Stimulated activated effector memory CD8-positive, alpha-beta T cell treated with anti-CD3 and anti-CD28 coated beads, Interleukin-12 subunit alpha, Interleukin-12 subunit beta, amount 100 ng/mL, for 72 hours (primary cell): ENCODE data around the gene MLXIPL.
A peak's percentile ranks its signal among the peaks of the same experiment; 100 is the strongest.
"Not testable (repeated sequence)": the region's sequence is repeated elsewhere in the genome, so short reads cannot be mapped to it uniquely, and the experiment has no call there.

Source experiments
- ATAC-seq: fragments of 150-1000 bp; cut with Tn5 transposase; 2 replicates; pipeline ENCODE4 v1.10.0; 2021
- DNase-seq, 2 donors: peaks; one replicate each; pipeline ENCODE4 v3.0.0; 2021 to 2022; ENCODE audit warnings: low spot score in 2 of 2
- H3K27ac Mint-ChIP-seq: one replicate; pipeline ENCODE4 v1.8.0; 2022; ENCODE audit warnings: mild to moderate bottlenecking, mixed read lengths
- H3K36me3 Mint-ChIP-seq: one replicate; pipeline ENCODE4 v1.8.0; 2022; ENCODE audit warnings: mild to moderate bottlenecking, mixed read lengths
- H3K4me1 Mint-ChIP-seq: one replicate; pipeline ENCODE4 v1.8.0; 2022; ENCODE audit warnings: mixed read lengths
- H3K4me3 Mint-ChIP-seq: one replicate; pipeline ENCODE4 v1.8.0; 2022; ENCODE audit warnings: mild to moderate bottlenecking, mixed read lengths
- H3K9me3 Mint-ChIP-seq: one replicate; pipeline ENCODE4 v1.8.0; 2022; ENCODE audit warnings: mixed read lengths

MLXIPL gene, protein sequence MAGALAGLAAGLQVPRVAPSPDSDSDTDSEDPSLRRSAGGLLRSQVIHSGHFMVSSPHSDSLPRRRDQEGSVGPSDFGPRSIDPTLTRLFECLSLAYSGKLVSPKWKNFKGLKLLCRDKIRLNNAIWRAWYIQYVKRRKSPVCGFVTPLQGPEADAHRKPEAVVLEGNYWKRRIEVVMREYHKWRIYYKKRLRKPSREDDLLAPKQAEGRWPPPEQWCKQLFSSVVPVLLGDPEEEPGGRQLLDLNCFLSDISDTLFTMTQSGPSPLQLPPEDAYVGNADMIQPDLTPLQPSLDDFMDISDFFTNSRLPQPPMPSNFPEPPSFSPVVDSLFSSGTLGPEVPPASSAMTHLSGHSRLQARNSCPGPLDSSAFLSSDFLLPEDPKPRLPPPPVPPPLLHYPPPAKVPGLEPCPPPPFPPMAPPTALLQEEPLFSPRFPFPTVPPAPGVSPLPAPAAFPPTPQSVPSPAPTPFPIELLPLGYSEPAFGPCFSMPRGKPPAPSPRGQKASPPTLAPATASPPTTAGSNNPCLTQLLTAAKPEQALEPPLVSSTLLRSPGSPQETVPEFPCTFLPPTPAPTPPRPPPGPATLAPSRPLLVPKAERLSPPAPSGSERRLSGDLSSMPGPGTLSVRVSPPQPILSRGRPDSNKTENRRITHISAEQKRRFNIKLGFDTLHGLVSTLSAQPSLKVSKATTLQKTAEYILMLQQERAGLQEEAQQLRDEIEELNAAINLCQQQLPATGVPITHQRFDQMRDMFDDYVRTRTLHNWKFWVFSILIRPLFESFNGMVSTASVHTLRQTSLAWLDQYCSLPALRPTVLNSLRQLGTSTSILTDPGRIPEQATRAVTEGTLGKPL

DNA sequence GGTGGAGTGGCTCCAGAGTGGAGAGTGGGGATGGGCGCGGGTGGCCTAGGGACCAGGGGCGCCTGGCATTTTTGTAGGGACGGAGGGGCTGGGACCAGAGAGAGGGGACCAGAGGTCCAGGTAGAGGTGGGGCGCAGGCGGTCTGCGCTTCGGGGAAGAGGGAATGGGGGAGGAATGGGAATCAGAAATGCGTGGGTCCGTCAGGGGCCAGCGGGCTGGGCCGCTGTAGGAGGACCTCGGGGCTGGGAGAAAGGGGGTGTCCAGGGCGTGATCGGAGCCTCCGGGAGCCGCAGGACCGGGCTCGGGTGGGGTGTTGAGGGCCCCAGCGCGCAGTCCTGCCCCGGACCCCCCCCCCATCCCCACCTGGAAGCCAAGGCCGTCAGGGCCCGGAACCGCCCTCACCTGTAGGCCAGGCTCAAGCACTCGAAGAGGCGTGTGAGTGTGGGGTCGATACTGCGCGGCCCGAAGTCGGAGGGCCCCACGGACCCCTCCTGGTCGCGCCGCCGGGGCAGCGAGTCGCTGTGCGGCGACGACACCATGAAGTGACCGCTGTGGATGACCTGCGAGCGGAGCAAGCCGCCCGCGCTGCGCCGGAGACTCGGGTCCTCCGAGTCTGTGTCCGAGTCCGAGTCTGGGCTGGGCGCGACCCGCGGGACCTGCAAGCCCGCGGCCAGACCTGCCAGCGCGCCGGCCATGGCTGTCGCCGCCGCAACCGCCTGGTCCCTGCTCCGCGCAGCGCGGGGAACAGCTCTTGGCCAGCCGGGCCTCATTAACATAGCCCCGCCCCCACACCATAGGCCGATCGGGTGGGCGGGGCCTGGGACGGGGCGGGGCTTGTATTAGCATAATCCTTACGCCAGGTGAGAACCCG lies at the start of gene MLXIPL:
TSS of gene MLXIPL (minus strand) at position 725 of the 871 bp plus-strand sequence. CDS start at position 695, 30 bp downstream.
- peak; percentile 74 for ATAC-seq
- no peaks in the 10 kb centered on the region for H3K9me3 Mint-ChIP-seq
- H3K27ac Mint-ChIP-seq = no peak within 1 kb of the TSS
- H3K4me3 Mint-ChIP-seq = peak within 1 kb of the TSS; percentile 36
- H3K4me1 Mint-ChIP-seq = peaks cover 11% of the 10 kb centered on the region
- no peaks in the 10 kb centered on the region for H3K36me3 Mint-ChIP-seq
- DNase-seq = peak in 1 of 2 donors; percentile 33

DNA sequence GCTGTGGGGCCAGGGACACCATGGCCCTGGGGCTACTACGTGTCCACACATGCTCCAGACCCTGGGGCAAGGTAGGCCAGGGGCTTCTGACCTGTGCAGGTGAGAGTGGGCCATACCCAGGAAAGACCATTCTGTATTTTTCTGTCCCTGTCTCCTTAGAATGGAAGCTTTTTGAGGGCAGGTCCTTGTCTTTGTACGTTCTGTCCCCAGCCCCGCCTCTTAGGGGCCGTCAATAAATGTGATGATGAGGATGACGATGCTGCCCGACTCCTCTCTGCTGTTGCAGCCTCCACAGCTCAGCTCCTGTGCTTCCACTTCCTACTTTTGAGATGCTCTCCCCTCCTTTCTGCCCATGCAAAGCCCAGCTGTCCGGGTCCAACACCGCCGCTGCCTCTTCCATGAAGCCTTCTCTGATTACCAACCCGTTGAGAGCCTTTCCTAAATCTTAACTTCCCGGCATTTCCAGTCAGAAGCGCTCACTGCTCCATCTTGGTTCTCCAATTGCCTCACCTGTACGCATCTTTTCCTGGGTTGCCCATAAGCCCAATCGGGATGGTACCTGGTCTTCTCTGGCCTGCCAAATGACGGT lies 47.6 kb upstream of the MLXIPL start:
- H3K4me1 Mint-ChIP-seq = peaks cover 6% of the 10 kb centered on the region
- no peaks in the 10 kb centered on the region for H3K36me3 Mint-ChIP-seq
- no peak for DNase-seq
- no peak for ATAC-seq
- H3K9me3 Mint-ChIP-seq = no peaks in the 10 kb centered on the region
- no peak overlapping the region for H3K4me3 Mint-ChIP-seq
- no peak overlapping the region for H3K27ac Mint-ChIP-seq

- DNase-seq (no peak), ATAC-seq (no peak)
- H3K27ac Mint-ChIP-seq = no peak overlapping the region
- peaks cover 6% of the 10 kb centered on the region for H3K4me1 Mint-ChIP-seq
- H3K36me3 Mint-ChIP-seq = no peaks in the 10 kb centered on the region
- H3K4me3 Mint-ChIP-seq = no peak overlapping the region
- H3K9me3 Mint-ChIP-seq = no peaks in the 10 kb centered on the region
Measured at GRCh38 chr7:73671322-73671661, 47.0 kb upstream of the MLXIPL start.

DNA sequence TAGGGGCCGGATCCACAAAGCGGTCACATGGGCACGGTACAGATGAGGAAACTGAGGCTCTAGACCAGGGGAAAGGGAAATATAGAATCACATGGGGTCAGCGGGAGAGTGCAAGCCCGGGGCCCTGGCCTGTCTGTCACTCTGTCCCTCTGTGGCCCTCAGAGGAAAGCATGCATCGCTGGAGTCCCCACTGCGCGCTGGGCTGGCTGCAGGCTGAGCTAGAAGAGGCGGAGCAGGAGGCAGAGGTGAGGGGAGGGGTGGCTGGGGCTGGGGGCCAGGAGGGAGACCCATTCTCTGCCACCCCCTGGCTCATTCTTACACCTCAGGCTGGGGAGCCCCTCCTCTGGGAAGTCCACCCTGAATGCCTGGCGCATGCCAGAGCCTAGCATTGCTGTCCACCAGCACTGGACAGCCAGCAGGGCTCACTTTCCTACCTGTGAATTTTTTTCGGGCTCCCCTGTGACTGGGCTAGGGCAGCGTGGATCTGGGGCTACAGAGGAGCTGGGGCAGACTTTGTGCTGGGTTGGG lies 45.6 kb upstream of the MLXIPL start:
- Mint-ChIP-seq H3K4me3 (no peak overlapping the region), H3K27ac (no peak overlapping the region), H3K9me3 (no peaks in the 10 kb centered on the region), H3K36me3 (no peaks in the 10 kb centered on the region), H3K4me1 (peaks cover 6% of the 10 kb centered on the region)
- DNase-seq (no peak), ATAC-seq (no peak)

- DNase-seq (no peak), ATAC-seq (no peak)
- no peak overlapping the region for H3K4me3 Mint-ChIP-seq
- peaks cover 11% of the 10 kb centered on the region for H3K4me1 Mint-ChIP-seq
- H3K9me3 Mint-ChIP-seq = no peaks in the 10 kb centered on the region
- no peaks in the 10 kb centered on the region for H3K36me3 Mint-ChIP-seq
- no peak overlapping the region for H3K27ac Mint-ChIP-seq
Measured at GRCh38 chr7:73669288-73669701, 45.0 kb upstream of the MLXIPL start.

DNA sequence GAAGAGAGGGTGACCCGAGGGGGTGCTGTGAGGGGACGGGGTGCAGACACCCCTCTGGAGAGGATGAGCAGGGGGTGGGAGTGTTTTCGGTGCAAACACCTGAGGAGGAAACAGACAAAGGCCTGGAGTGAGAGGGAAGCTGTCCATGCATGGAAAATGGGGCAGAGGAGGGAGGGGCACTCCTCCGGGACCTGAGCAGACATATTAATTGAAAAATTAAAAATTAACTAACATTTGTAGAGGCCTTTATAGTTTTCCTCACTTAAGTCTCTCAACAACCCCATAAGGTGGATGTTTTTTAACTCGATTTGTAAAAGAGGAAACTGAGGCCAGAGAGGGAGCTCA lies 44.5 kb upstream of the MLXIPL start:
- H3K27ac Mint-ChIP-seq = peak overlapping the region; percentile 48
- peaks cover 13% of the 10 kb centered on the region for H3K4me1 Mint-ChIP-seq
- H3K4me3 Mint-ChIP-seq = peak overlapping the region; percentile 67
- DNase-seq (no peak), ATAC-seq (no peak)
- H3K36me3 Mint-ChIP-seq = no peaks in the 10 kb centered on the region
- H3K9me3 Mint-ChIP-seq = no peaks in the 10 kb centered on the region

DNA sequence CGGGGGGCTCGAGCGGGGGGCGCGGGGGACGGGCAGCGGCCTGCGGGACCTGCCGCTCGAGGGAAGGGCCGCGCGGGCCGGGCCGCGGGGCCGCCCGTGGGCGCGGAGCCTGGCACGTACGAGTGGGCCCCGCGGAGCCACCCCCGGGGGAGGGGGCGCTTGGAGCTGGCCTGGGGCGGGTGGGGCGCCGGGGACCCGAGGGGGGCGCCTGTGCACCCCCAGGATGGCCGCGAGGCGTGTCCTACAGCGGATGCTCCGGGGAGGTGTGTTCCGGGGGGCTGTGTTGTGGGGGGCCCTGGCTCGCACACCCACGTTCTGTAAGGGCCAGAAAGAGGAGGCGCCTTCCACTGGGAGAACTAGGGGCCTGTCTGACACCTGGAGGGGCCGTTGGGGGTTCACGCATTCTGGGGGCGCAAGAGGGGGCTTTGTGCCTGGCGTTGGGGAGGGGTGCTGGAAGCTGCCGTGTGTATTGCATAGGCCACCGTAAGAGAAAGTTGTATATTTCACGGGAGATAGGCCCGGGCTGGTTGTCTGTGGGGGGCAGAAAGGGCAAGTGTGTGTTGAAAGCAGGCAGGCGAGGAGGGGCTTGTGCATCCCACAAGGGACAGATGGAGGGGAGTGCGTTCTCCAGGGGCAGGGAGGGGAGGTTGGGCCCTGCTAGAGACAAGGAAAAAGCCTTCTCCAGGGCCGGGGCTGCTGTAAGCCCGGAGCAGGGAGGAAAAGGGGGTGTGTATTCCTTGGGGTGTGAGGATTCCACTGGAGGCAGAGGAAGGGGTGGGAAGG lies 44.0 kb upstream of the MLXIPL start:
- Mint-ChIP-seq H3K4me1 (peaks cover 13% of the 10 kb centered on the region), H3K27ac (peak overlapping the region; percentile 48), H3K4me3 (peak overlapping the region; percentile 67), H3K36me3 (no peaks in the 10 kb centered on the region), H3K9me3 (no peaks in the 10 kb centered on the region)
- no peak for DNase-seq
- no peak for ATAC-seq

DNA sequence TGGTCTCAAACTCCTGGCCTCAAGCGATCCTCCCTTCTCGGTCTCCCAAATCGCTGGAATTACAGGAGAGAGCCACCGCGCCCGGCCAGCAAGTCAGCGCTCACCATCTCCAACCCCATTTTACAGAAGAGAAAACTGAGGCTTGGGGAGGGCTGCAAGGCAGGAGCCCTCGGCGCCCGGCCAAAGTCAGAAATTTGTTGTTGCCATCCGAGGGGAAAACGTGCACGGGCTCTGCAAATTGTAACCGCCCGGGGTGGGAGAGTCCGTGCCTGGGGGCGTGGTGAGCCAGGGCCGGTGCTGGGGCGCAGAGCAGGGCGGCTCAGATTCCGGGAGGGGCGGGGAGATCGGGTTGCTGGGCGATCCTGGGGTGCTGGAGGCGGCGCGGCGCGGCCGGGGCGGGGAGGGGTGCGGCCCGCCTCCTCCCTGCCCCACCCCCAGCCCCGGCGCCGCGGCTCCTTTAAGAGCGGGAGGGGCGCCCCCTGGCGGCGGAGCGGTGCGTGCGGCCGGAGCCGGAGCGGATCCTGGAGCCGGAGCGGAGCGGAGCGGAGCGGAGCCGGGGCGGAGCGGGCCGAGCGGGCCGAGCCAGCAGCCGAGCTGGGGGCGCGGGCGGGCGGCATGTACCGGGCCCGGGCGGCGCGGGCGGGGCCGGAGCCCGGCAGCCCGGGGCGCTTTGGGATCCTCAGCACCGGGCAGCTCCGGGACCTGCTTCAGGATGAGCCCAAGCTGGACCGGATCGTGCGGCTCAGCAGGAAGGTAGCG lies 43.2 kb upstream of the MLXIPL start, which contains the start of gene VPS37D:
TSS of gene VPS37D (plus strand) at position 488 of the 759 bp plus-strand sequence. CDS start at position 616, 128 bp downstream.
- ATAC-seq (peak; percentile 93), DNase-seq (peak; percentile 97 to 98)
- H3K9me3 Mint-ChIP-seq = no peaks in the 10 kb centered on the region
- no peaks in the 10 kb centered on the region for H3K36me3 Mint-ChIP-seq
- H3K27ac Mint-ChIP-seq = peak within 1 kb of the TSS; percentile 48
- peaks cover 13% of the 10 kb centered on the region for H3K4me1 Mint-ChIP-seq
- peak within 1 kb of the TSS; percentile 67 for H3K4me3 Mint-ChIP-seq

DNA sequence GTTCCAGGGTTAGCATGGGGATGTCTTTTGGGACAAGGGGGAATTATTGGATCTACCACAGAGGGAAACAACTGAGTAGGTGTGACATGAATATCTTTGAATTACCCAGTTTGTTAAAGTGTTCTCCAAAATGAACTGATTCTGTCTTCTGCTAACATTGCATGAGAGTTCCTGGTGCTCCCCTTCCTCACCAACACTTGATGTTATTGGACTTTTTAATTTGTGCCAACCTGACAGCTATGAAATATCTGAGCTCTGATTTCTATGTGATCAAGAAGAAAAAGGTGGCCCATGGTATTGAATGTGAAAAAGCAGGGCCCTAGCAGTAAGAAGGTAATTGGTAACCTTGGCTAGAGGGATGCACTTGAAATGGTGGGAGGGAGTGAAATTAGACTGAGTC lies 38.7 kb upstream of the MLXIPL start:
- no peak for ATAC-seq
- Mint-ChIP-seq H3K27ac (no peak overlapping the region), H3K4me1 (peaks cover 6% of the 10 kb centered on the region), H3K9me3 (no peaks in the 10 kb centered on the region), H3K4me3 (no peak overlapping the region), H3K36me3 (no peaks in the 10 kb centered on the region)
- DNase-seq = no peak

- H3K27ac Mint-ChIP-seq, H3K4me1 Mint-ChIP-seq, ATAC-seq, DNase-seq, H3K9me3 Mint-ChIP-seq, H3K36me3 Mint-ChIP-seq, H3K4me3 Mint-ChIP-seq: not testable (repeated sequence)
Measured at GRCh38 chr7:73660594-73660993, 36.3 kb upstream of the MLXIPL start.

DNA sequence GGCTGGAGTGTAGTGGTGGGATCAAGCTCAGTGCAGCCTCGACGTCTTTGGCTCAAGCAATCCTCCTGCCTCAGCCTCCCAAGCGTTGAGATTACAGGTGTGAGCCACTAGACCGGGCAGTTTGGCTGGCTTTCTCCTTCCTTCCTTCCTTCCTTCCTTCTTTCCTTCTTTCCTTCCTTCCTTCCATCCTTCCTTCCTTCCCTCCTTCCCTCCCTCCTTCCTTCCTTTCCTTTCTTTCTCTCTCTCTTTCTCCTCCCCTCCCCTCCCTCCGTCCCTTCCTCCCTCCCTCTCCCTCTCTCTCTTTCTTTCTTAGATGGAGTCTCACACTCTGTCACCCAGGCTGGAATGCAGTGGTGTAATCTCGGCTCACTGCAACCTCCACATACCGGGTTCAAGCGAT lies 35.7 kb upstream of the MLXIPL start:
- no peak for ATAC-seq
- Mint-ChIP-seq H3K4me3 (no peak overlapping the region), H3K36me3 (no peaks in the 10 kb centered on the region)

DNA sequence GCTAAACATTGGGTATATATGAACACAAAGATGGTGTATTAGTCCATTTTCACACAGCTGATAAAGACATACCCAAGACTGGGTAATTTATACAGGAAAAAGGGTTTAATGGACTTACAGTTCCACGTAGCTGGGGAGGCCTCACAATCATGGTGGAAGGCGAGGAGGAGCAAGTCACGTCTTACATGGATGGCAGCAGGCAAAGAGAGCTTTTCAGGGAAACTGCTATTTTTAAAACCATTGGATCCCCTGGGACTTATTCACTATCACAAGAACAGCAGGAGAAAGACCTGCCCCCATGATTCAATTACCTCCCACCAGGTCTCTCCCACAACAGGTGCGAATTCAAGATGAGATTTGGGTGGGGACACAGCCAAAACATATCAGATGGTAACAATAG lies 31.0 kb upstream of the MLXIPL start:
- not testable (repeated sequence) for H3K27ac Mint-ChIP-seq, H3K4me3 Mint-ChIP-seq, DNase-seq, H3K36me3 Mint-ChIP-seq, H3K9me3 Mint-ChIP-seq, H3K4me1 Mint-ChIP-seq, ATAC-seq

More for the DNA sequence above, 35.7 kb upstream of the MLXIPL start:
- no peak for DNase-seq
- Mint-ChIP-seq H3K9me3 (no peaks in the 10 kb centered on the region), H3K27ac (no peak overlapping the region), H3K4me1 (peaks cover 6% of the 10 kb centered on the region)

- no peak overlapping the region for H3K27ac Mint-ChIP-seq
- H3K4me1 Mint-ChIP-seq = peaks cover 19% of the 10 kb centered on the region
Measured at GRCh38 chr7:73652541-73652949, 28.2 kb upstream of the MLXIPL start.

More at GRCh38 chr7:73652541-73652949, 28.2 kb upstream of the MLXIPL start:
- H3K9me3 Mint-ChIP-seq = no peaks in the 10 kb centered on the region
- ATAC-seq (no peak), DNase-seq (no peak)
- no peaks in the 10 kb centered on the region for H3K36me3 Mint-ChIP-seq
- H3K4me3 Mint-ChIP-seq = no peak overlapping the region
